ENCODE results near the gene BYSL. TPM values are rescaled to one million over a fixed set of nuclear protein-coding genes. Genes with fewer than 3 reads are reported as not detected.

BYSL gene
- total RNA-seq, 4 donors from 2014 or later = 0.51 to 20.5 (median 18.0) TPM

- no peak overlapping the region for H3K4me3 ChIP-seq
- H3K4me1 ChIP-seq = peaks cover 0 to under 1% of the 10 kb centered on the region in 2 donors
- H3K9me3 ChIP-seq = no peaks in the 10 kb centered on the region
- TF ChIP-seq CTCF (IDR thresholded peaks at IDR 0.05) (no peak), POLR2A (IDR thresholded peaks at IDR 0.05) (no peak)
- intact Hi-C loops (cut with DNase I; ENCODE audit: low total_unique reads) = no loop called here
- H3K27ac ChIP-seq = no peak overlapping the region
- H3K36me3 ChIP-seq = no peaks in the 10 kb centered on the region
- DNase-seq = no peak
- no peaks in the 10 kb centered on the region for H3K27me3 ChIP-seq
Observed at GRCh38 chr6:41914869-41915530, 6.3 kb upstream of the BYSL start.

- Histone ChIP-seq H3K27ac (no peak overlapping the region), H3K36me3 (no peaks in the 10 kb centered on the region), H3K4me1 (peaks cover 2 to 7% of the 10 kb centered on the region in 2 donors), H3K27me3 (no peaks in the 10 kb centered on the region), H3K4me3 (no peak overlapping the region), H3K9me3 (no peaks in the 10 kb centered on the region)
- DNase-seq = no peak
- intact Hi-C loops (cut with DNase I; ENCODE audit: low total_unique reads) = no loop called here
- TF ChIP-seq POLR2A (IDR thresholded peaks at IDR 0.05) (no peak), CTCF (IDR thresholded peaks at IDR 0.05) (no peak)
Observed at GRCh38 chr6:41917528-41917927, 3.8 kb upstream of the BYSL start.

- Histone ChIP-seq H3K27me3 (no peaks in the 10 kb centered on the region), H3K27ac (peak overlapping the region; percentile 96 to 97), H3K4me1 (peaks cover 2 to 7% of the 10 kb centered on the region in 2 donors), H3K9me3 (no peaks in the 10 kb centered on the region), H3K4me3 (peak overlapping the region; percentile 65 to 89), H3K36me3 (no peaks in the 10 kb centered on the region)
- no peak for DNase-seq
- intact Hi-C loops (cut with DNase I; ENCODE audit: low total_unique reads) = loop anchor here (10.0 kb wide), 1 partner anchor 137 kb away; the partner anchor contains the start of genes PRICKLE4 and TOMM6
- TF ChIP-seq POLR2A (IDR thresholded peaks at IDR 0.05) = no peak
- no peak for TF ChIP-seq CTCF (IDR thresholded peaks at IDR 0.05)
Observed at GRCh38 chr6:41921712-41921998, 356 bp downstream of the BYSL start.

- intact Hi-C loops (cut with DNase I; ENCODE audit: low total_unique reads) = loop anchor here (10.0 kb wide), 1 partner anchor 137 kb away; the partner anchor contains the start of genes PRICKLE4 and TOMM6
- H3K4me1 ChIP-seq = peaks cover 2 to 7% of the 10 kb centered on the region in 2 donors
Observed at GRCh38 chr6:41922154-41922553, 855 bp downstream of the BYSL start.

More at GRCh38 chr6:41922154-41922553, 855 bp downstream of the BYSL start:
- Histone ChIP-seq H3K36me3 (no peaks in the 10 kb centered on the region), H3K9me3 (no peaks in the 10 kb centered on the region), H3K27me3 (no peaks in the 10 kb centered on the region), H3K27ac (no peak overlapping the region), H3K4me3 (peak overlapping the region; percentile 65 to 89)
- TF ChIP-seq POLR2A (IDR thresholded peaks at IDR 0.05) (no peak), CTCF (IDR thresholded peaks at IDR 0.05) (no peak)
- DNase-seq = no peak
